H1 (cell line): Measurements from ENCODE around the gene ERAS. TPM values are rescaled to one million over a fixed set of nuclear protein-coding genes. Genes with fewer than 3 reads are reported as not detected.

ENCODE experiments used
- CTCF ChIA-PET: fragments of 300-600 bp; sonication (Branson Sonifier 250); formaldehyde crosslinking; loops from one replicate; lab custom pipeline; 2021; ENCODE audit not compliant: partially characterized antibody; lab: Charles Lee
- POLR2A ChIA-PET: fragments of 300-600 bp; sonication (Branson Sonifier 250); formaldehyde crosslinking; loops from one replicate; lab custom pipeline; 2021; ENCODE audit warnings: inconsistent platforms; ENCODE audit not compliant: partially characterized antibody; lab: Charles Lee
- DNase-seq, 2 experiments: peaks; one replicate each; pipeline versions ENCODE4 v3.0.0 to v3.0.0-alpha.2; 2010 to 2022; ENCODE audit warnings: low spot score in 2 of 2, low read depth in 1 of 2, mixed read lengths in 1 of 2
- FAIRE-seq: peaks from 2 replicates; lab custom pipeline; 2011; peaks lifted over from hg19 to GRCh38; lab: Jason Lieb, UNC
- H2AFZ ChIP-seq: 2 replicates; pipeline ENCODE4 v1.8.1; 2012; ENCODE audit warnings: low read length, inconsistent platforms
- H2AK5ac ChIP-seq: 2 replicates; pipeline ENCODE4 v1.6.1; 2013; ENCODE audit warnings: low read depth, low read length
- H2BK120ac ChIP-seq: replicated peaks from 2 replicates; pipeline ENCODE3; 2013; ENCODE audit warnings: low read depth, low read length, inconsistent platforms
- H2BK12ac ChIP-seq: 2 replicates; pipeline ENCODE4 v1.6.1; 2013; ENCODE audit warnings: low read depth, low read length
- H2BK15ac ChIP-seq: 2 replicates; pipeline ENCODE4 v1.6.1; 2013; ENCODE audit warnings: low read length
- H2BK20ac ChIP-seq: 2 replicates; pipeline ENCODE4 v1.6.1; 2013; ENCODE audit warnings: low read length
- H2BK5ac ChIP-seq: 2 replicates; pipeline ENCODE4 v1.6.1; 2013; ENCODE audit warnings: low read depth, low read length
- H3K14ac ChIP-seq: 2 replicates; pipeline ENCODE4 v1.6.1; 2013; ENCODE audit warnings: inconsistent platforms; ENCODE audit not compliant: insufficient read length
- H3K18ac ChIP-seq: 2 replicates; pipeline ENCODE4 v1.6.1; 2013; ENCODE audit warnings: low read length; ENCODE audit errors: extremely low read depth
- H3K23ac ChIP-seq: 2 replicates; pipeline ENCODE4 v1.6.1; 2013; ENCODE audit warnings: inconsistent platforms; ENCODE audit not compliant: insufficient read length
- H3K23me2 ChIP-seq: 2 replicates; pipeline ENCODE4 v1.6.1; 2013; ENCODE audit warnings: low read depth, low read length
- H3K27ac ChIP-seq: 2 replicates; pipeline ENCODE4 v1.6.1; 2011; ENCODE audit warnings: low read depth, low read length, inconsistent platforms
- H3K27me3 ChIP-seq, 4 experiments: replicated peaks in 1 of 4; 1 replicate in 1 of 4; 2 replicates in 3 of 4; pipeline versions ENCODE4 v1.6.1 to v1.8.1; 2011 to 2013; ENCODE audit warnings: low read length in 3 of 4, mild to moderate bottlenecking in 3 of 4, inconsistent platforms in 2 of 4, mixed read lengths in 2 of 4, moderate library complexity in 1 of 4; ENCODE audit not compliant: control insufficient read depth in 3 of 4, insufficient read depth in 3 of 4; ENCODE audit errors: extremely low read depth in 1 of 4
- H3K36me3 ChIP-seq, 4 experiments: 2 replicates each; pipeline versions ENCODE4 v1.6.1 to v1.8.1; 2011 to 2013; ENCODE audit warnings: mild to moderate bottlenecking in 4 of 4, low read length in 3 of 4, moderate library complexity in 2 of 4, control low read depth in 1 of 4, inconsistent platforms in 1 of 4; ENCODE audit not compliant: insufficient read depth in 4 of 4, control insufficient read depth in 2 of 4
- H3K4ac ChIP-seq: replicated peaks from 2 replicates; pipeline ENCODE3; 2013; ENCODE audit warnings: low read length, low read depth, mixed read lengths, inconsistent platforms; ENCODE audit not compliant: insufficient read length
- H3K4me1 ChIP-seq, 4 experiments: replicated peaks in 1 of 4; 1 replicate in 1 of 4; 2 replicates in 3 of 4; pipeline versions ENCODE4 v1.6.1 to v1.8.1; 2011 to 2013; ENCODE audit warnings: low read length in 3 of 4, inconsistent platforms in 2 of 4, mixed read lengths in 1 of 4; ENCODE audit not compliant: insufficient read depth in 4 of 4, control insufficient read depth in 3 of 4
- H3K4me2 ChIP-seq, 2 experiments: 2 replicates each; pipeline versions ENCODE4 v1.6.1 to v1.8.1; 2011 to 2013; ENCODE audit warnings: low read depth in 2 of 2, low read length in 2 of 2, control low read depth in 1 of 2, inconsistent platforms in 1 of 2, mild to moderate bottlenecking in 1 of 2; ENCODE audit not compliant: insufficient read depth in 1 of 2
- H3K4me3 ChIP-seq, 4 experiments: fragments of 200-600, 300-600 bp in 1 of 4; sonication (generic), shearing (Covaris generic), sonication (Bioruptor Twin) in 1 of 4; 2 replicates each; pipeline versions ENCODE4 v1.5.1 to v1.8.1; 2011 to 2016; ENCODE audit warnings: low read length in 4 of 4, low read depth in 3 of 4, control low read depth in 2 of 4, inconsistent platforms in 2 of 4, mild to moderate bottlenecking in 2 of 4, mixed read lengths in 1 of 4, moderate library complexity in 1 of 4; ENCODE audit not compliant: insufficient read depth in 2 of 4; ENCODE audit errors: extremely low read depth in 1 of 4
- H3K56ac ChIP-seq: replicated peaks from 2 replicates; pipeline ENCODE3; 2013; ENCODE audit warnings: low read depth, mild to moderate bottlenecking, mixed read lengths, low read length, inconsistent platforms; ENCODE audit not compliant: insufficient read length
- H3K79me1 ChIP-seq: 2 replicates; pipeline ENCODE4 v1.6.1; 2013; ENCODE audit warnings: low read depth, low read length, control low read depth
- H3K79me2 ChIP-seq, 2 experiments: 2 replicates each; pipeline versions ENCODE4 v1.6.1 to v1.8.1; 2012 to 2013; ENCODE audit warnings: low read length in 2 of 2, mild to moderate bottlenecking in 2 of 2, inconsistent platforms in 1 of 2; ENCODE audit not compliant: insufficient read depth in 2 of 2, control insufficient read depth in 1 of 2
- H3K9ac ChIP-seq, 4 experiments: replicated peaks in 1 of 4; 1 replicate in 1 of 4; 2 replicates in 3 of 4; pipeline versions ENCODE4 v1.6.1 to v1.8.1; 2011 to 2013; ENCODE audit warnings: low read depth in 3 of 4, low read length in 3 of 4, control low read depth in 2 of 4, mild to moderate bottlenecking in 2 of 4, moderate library complexity in 2 of 4, inconsistent platforms in 1 of 4; ENCODE audit errors: extremely low read depth in 1 of 4
- H3K9me3 ChIP-seq, 2 experiments: 2 replicates each; pipeline versions ENCODE4 v1.6.1 to v1.8.1; 2012 to 2013; ENCODE audit warnings: mild to moderate bottlenecking in 2 of 2, moderate library complexity in 2 of 2, control low read depth in 1 of 2, inconsistent platforms in 1 of 2, low read depth in 1 of 2, low read length in 1 of 2, mixed read lengths in 1 of 2; ENCODE audit not compliant: insufficient read depth in 2 of 2
- H4K20me1 ChIP-seq, 2 experiments: replicated peaks in 1 of 2; 2 replicates each; pipeline versions ENCODE3 to v1.8.1; 2011 to 2013; ENCODE audit warnings: inconsistent platforms in 2 of 2, low read length in 2 of 2, mild to moderate bottlenecking in 1 of 2; ENCODE audit not compliant: insufficient read depth in 2 of 2, control insufficient read depth in 1 of 2
- H4K5ac ChIP-seq: 2 replicates; pipeline ENCODE4 v1.6.1; 2013; ENCODE audit warnings: low read length, low read depth, mixed read lengths, inconsistent platforms; ENCODE audit not compliant: insufficient read length
- H4K8ac ChIP-seq: 2 replicates; pipeline ENCODE4 v1.8.0; 2013; ENCODE audit warnings: mild to moderate bottlenecking, moderate library complexity, low read length, inconsistent platforms; ENCODE audit not compliant: insufficient read depth; ENCODE audit errors: extremely low read depth
- H4K91ac ChIP-seq: replicated peaks from 2 replicates; pipeline ENCODE3; 2013; ENCODE audit warnings: low read length, mixed read lengths, inconsistent platforms; ENCODE audit not compliant: insufficient read length
- CREB1 ChIP-seq: IDR thresholded peaks from 2 replicates; pipeline ENCODE4 v1.6.1; 2012; ENCODE audit warnings: inconsistent platforms
- WGBS, 2 experiments: shearing (Covaris generic) in 1 of 2; methylation state at CpG; one replicate each; pipeline versions ENCODE4 v1.1.6 to v1.1.7; 2013 to 2015; ENCODE audit warnings: low lambda C conversion rate in 2 of 2, mixed read lengths in 2 of 2, inconsistent platforms in 1 of 2, low coverage in 1 of 2, missing lambda C conversion rate in 1 of 2; ENCODE audit not compliant: insufficient replicate concordance in 2 of 2, insufficient coverage in 1 of 2, insufficient read length in 1 of 2; ENCODE audit errors: extremely low coverage in 1 of 2, missing lambda C conversion rate in 1 of 2; 5-methylcytosine and 5-hydroxymethylcytosine counted together
- polyA plus RNA-seq, 7 experiments: library from polyadenylated mRNA; depleted of rRNA in 3 of 7; stranded (reverse) in 5 of 7; unstranded in 2 of 7; fragments of >200 nt in 5 of 7; fragments of 200-250 nt in 2 of 7; gene quantifications; 1 replicate in 5 of 7; 2 replicates in 1 of 7; 4 replicates in 1 of 7; pipeline versions ENCODE4 v1.2.1 to v1.2.3, GENCODE V29; 2011 to 2013; ENCODE audit warnings: missing spikeins in 2 of 7, mixed read lengths in 2 of 7
- total RNA-seq: library from RNA; stranded (reverse); fragmentation: NEBNext Ultra II Directional; extraction: Animal tissue kit (Norgen Biotek cat#: 25700); gene quantifications from 2 replicates; pipeline ENCODE4 v1.2.1, GENCODE V29; 2021
- TF ChIP-seq, protein P1 (sequence below): IDR thresholded peaks from 2 replicates; pipeline ENCODE4 v1.6.1; 2012; ENCODE audit warnings: low read length, inconsistent platforms

The ERAS gene
- total and polyA plus RNA-seq, 2 of the 8 experiments (the other 6 are each of a cell fraction or from before 2014, with no cell fraction given): 0.70 TPM; not detected in 1

DNA sequence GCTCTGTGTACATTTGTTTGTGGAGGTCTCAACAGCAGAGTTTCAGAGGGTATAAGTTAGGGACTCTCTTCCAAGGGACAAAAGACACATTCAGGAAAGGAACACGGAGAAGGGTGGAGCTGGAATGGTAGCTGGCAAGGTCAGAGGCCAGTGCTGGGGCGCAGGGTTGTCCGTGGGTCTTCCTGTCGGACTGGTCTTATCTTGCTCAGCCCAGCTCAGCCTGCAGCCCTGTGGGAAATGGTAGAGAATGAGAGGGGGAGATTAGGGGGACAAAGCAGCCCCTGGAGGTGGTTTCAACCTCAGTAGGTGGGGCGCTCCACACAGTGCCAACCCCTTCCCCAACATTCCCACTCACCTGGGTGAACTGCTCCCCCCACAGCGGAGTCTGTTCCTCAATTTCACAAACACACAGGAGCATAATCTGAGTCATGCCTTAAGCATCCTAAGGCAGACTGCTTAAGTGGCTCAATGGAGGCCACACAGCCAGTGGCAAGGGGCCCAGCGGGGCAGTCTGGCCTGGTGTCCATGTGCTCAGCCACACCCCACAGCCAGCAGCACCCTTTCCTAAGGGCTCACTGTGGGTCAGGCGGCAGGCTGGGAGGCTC, 31.3 kb upstream of the ERAS start:
- Histone ChIP-seq H3K4me2 (no peak overlapping the region), H3K9me3 (no peaks in the 10 kb centered on the region), H3K27ac (no peak overlapping the region), H4K20me1 (no peaks in the 10 kb centered on the region), H2BK120ac (no peak overlapping the region), H3K27me3 (no peaks in the 10 kb centered on the region), H3K14ac (no peak overlapping the region), H3K18ac (no peak overlapping the region), H3K23me2 (no peaks in the 10 kb centered on the region), H4K8ac (no peak overlapping the region; the same call in 1 of the 2 replicates), H3K4ac (no peak overlapping the region), H3K4me1 (no peaks in the 10 kb centered on the region), H3K79me1 (no peaks in the 10 kb centered on the region), H2BK12ac (no peak overlapping the region), H2BK15ac (no peak overlapping the region), H3K4me3 (no peak overlapping the region), H3K56ac (no peak overlapping the region), H4K91ac (no peak overlapping the region), H3K9ac (no peak overlapping the region), H2AFZ (no peak overlapping the region), H3K79me2 (no peaks in the 10 kb centered on the region), H3K36me3 (no peaks in the 10 kb centered on the region), H2BK20ac (no peak overlapping the region), H2BK5ac (no peak overlapping the region), H4K5ac (no peak overlapping the region), H2AK5ac (no peak overlapping the region), H3K23ac (no peak overlapping the region)
- ChIA-PET CTCF (no interaction called here), POLR2A (no interaction called here)
- no peak for FAIRE-seq
- 87% methylated on average over 3 of the region's 8 CpGs; no CpG with 5 or more reads in 1 of the 2 experiments for WGBS, 2 experiments
- no peak for DNase-seq
- no peak for TF ChIP-seq CREB1
- TF ChIP-seq, protein P1, sequence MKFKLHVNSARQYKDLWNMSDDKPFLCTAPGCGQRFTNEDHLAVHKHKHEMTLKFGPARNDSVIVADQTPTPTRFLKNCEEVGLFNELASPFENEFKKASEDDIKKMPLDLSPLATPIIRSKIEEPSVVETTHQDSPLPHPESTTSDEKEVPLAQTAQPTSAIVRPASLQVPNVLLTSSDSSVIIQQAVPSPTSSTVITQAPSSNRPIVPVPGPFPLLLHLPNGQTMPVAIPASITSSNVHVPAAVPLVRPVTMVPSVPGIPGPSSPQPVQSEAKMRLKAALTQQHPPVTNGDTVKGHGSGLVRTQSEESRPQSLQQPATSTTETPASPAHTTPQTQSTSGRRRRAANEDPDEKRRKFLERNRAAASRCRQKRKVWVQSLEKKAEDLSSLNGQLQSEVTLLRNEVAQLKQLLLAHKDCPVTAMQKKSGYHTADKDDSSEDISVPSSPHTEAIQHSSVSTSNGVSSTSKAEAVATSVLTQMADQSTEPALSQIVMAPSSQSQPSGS: no peak
